ENCODE data around the gene GINS2. TPM values are rescaled to one million over a fixed set of nuclear protein-coding genes. Genes with fewer than 3 reads are reported as not detected.

The GINS2 gene
- polyA plus RNA-seq, 3 donors = 17.2 to 20.9 (median 20.2) TPM

DNA sequence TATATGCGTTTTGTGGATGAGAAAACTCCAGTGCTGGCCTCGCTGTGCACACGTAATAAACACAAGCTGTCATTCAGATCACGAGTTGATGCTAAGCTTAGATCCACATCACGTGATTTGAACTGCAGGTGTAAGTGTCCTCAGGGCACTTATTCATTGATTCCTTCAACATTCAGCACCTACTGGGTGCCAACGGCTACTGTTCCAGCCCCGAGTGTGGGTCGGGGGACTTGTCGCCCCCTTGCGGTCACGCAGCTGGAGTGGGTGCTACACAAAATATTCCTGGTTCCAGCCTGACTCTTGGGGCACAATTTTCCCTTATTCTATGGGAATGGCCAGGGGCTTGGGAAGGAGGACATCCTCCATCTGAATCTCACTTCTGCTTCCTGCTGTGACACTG is 29.9 kb upstream of the GINS2 start:
- DNase-seq = no peak

DNA sequence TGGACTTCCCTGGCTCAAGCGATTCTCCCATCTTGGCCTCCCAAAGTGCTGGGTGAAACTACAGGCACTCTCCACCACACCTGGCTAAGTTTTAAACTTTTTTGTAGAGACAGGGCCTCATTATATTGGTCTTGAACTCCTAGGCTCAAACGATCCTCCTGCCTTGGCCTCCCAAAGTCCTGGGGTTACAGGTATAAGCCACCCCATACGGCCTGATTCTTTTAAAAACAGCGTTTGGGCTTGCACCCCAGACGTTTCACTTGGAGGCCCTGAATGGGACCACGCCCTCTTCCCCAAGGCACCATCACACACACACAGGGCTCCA is 29.4 kb upstream of the GINS2 start:
- no peak for DNase-seq

DNA sequence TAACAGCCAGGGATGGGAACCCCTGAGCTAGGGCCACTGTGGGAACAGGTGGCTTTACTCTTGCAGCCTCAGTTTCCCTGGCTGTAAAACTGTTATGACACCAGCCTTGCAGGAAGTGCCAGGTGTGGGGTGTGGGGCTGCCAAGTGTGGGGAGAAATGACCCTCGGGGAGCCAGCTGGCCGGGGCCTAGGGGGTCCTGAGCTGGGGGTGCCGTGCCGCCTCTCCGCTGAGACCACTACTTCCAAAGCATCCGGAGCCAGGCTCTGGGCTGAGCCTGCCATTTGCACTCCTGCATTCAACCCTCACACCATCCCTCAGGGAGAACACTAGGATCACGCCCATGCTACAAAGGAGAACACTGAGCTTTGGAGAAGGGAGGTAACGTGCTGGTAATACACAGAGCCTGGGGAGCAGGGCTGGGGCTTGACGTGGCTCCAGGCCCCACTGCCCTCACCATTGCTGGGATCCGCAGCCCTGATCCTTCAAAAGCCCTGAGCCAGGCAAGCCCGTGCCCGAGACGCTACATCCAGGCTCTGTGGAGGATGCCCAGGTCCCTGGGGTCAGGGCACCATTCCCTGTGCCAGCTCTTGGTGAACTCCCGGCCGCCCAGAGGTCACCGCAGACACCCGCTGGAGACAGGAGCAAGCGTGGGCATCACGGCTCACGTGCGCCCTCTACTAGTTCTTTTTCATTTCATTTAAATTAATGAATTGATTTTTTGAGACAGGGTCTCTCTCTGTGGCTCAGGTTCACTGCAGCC is 28.8 kb upstream of the GINS2 start:
- DNase-seq = peak; percentile 61

DNA sequence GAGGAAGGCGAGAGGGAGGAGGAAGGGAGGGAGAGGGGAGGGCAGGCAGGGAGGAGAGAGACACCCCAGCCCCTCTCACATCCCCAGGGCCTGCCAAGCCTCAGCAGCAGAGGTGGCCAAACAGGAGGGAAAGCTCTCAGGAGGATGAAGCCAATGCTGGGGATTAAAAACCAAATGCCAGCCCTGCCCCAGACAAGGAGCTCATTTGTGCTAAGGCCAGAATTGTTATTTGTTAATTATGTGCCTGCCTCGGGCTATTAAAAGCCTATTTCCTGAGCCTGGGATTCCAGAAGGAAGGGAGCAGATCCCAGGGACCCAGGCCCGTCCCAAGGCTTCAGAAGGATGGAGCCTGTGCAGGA is 27.9 kb upstream of the GINS2 start:
- no peak for DNase-seq

DNA sequence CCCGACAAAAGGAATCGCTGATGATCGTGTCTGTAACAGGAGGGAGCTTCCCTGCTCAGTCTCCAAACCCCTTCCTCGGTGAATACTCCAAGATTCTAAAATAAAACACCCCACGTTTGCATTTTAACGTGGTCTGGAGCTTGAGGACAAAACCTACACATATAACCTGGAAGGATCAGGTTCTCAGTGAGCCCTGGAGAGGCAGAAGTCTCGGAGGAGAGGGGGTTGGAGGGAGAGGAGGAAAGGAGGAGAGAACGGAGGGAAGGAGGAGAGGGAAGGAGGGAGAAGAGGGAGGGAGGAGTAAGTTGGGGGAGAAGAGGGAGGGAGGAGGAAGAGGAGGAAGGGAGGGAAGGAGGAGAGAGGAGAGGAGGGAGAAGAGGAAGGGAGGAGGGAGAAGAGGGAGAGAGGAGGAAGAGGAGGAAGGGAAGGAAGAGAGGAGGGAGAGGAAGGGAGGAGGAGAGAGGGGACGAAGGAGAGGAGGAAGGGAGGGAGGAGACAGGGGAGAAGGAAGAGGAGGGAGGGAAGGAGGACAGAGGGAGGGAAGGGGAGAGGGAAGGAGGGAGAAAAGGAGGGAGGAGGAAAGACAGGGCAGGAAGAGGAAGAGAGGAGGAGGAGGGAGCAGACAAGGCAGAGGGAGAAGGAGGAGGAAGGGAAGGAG is 27.4 kb upstream of the GINS2 start:
- DNase-seq = no peak

DNA sequence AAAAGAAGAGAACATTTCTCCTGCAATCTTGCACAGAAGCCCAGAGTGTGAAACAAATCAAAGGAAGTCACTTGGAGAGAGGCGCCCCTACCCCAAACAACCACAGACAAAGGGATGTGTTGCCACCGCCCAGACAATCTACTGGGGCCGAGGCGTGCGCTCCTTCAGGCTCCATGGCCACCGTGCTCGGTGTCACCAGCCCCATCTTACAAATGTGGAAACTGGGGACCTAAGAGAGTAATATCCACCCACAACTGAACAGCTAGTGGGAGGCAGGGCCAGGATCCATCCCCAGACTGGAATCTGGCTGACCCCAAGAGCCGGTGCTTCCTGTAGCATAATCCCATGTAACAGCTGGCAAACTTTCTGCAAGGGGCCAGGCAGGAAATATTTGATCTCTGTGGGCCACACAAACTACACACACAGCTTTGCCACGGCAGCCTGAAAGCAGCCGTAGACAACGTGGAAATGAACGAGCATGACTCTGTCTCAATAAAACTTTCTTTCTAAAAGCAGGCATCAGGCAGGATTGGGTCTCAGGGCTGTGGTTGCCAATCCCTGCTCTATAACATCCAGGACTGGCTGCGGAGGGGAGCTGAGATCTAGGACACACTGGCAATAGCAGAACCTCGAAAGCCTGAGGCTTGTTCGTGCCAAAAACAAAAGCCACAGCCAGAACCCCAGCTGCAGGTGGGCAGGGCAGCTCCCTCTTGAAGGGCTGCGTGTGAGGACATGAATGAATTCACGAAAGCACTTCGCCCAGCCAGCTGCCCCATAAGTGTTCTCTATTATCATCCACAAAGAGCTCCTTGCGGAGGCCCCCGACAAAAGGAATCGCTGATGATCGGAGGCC is 26.6 kb upstream of the GINS2 start:
- DNase-seq = no peak

DNA sequence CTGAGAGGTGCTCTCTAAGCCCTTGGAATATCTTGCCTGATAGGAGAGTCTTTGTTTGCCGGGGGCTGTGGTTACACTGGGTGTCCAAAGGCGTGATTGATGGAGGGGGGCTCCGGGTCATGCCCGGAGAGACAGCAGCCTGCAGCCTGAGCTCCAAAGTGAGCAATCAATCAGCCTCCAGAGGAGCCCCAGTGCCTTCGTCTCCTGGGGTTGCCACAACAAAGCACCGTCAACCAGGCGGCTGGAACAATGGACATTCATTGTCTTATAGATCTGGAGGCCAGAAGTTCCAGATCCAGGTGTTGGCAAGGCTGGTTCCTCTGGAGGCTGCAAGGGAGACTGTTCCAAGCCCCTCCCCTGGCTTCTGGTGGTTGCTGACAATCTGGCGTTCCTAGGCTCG is 24.0 kb upstream of the GINS2 start:
- no peak for DNase-seq

DNA sequence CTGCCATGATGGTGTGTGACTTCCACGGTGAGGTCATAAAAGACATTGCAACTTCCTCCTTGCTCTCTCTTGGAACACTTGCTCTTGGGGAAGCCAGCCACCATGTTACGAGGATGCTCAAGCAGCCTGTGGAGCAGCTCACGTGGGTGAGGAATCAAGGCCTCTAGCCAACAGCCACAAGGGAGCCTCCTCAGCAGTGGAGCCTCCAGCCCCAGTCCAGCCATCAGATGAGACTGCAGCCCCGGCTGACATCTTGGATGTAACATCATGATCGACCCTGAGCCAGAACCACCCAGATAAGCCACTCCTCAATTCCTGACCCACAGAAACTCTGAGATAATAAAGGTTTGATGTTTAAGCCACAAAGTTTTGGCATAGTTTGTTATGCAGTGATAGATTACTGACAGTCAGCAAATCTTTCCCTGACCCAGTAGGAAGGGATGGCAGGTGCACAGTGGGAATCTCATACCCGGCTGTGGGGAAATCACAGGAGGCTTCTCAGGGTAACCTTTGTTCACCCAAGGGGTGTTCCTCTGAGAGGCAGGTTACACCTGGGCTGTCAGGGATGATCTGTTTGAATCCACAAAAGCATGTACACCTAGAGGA is 23.3 kb upstream of the GINS2 start:
- DNase-seq = no peak

DNA sequence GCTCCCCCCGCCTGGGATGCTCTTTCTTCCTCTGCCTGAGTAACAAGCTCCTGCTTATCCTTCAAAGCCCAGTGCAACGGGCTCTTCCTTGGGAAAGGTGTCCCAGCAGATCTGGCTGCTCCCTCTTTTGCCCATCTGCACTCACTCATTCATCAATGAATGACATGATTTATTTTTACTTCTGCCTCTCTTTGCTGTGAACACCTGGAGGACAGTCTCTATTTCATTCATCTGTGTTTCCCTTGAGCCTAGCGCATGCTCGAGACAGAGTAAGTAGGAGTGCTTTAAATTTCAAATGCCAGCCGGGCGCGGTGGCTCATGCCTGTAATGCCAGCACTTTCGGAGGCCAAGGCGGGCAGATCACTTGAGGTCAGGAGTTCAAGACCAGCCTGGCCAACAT is 22.0 kb upstream of the GINS2 start:
- no peak for DNase-seq

DNA sequence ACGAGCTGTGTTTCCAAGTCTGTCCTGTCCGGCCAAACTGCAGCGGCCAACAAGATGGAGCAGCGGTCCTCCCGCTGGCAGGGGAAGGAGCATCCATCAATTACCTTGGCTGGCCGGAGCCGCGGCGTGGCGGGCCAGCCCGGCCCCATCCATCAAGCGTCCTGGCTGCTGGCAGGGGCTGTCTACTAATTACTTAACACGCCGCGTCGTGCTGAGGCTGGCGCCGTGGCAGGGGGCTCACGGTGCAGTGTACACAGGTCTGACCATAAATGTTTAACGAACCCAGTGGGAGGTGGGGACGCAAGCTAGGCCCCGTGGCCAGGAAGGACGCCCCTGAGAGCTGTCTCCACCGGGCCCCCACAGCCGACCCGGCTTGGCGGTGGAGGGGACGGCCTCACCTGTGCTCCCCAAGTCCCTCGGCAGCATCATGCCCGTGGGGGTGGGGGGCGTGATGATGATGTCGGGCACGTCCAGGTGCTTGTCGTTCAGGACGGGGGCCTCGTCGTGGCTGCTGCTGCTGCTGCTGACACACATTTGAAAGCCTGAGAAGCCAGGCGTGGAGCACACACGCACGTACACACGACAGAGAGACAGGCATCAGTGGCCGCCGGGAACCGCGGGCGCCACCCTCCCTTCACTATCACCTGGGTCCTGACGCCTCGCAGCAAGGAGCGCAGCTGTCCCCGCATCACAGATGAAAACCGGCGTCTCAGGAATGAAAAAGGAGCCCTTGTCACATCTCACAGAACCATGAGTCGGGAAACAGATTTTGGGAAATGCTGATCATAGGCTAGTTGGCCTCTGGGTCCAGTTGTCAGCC is 21.2 kb upstream of the GINS2 start:
- no peak for DNase-seq

DNA sequence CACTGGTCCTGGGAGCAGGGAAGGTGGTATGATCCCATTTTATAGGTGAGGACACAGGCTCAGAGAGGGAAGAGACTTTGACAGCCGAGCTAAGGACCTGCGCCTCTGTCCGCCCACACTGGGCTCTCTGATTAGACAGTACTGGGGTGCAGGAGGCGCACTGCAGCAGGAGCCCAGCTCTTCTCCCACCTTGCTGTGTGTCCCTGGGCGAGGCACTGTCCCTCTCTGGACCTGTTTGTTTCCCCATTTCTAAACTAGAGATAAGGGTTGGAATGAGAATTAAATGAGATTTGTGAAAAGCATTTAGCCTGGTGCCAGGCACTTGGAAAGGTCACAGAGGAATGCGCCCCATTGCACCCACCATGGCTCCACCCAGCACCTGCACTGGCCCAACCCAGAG is 19.6 kb upstream of the GINS2 start:
- DNase-seq = no peak

DNA sequence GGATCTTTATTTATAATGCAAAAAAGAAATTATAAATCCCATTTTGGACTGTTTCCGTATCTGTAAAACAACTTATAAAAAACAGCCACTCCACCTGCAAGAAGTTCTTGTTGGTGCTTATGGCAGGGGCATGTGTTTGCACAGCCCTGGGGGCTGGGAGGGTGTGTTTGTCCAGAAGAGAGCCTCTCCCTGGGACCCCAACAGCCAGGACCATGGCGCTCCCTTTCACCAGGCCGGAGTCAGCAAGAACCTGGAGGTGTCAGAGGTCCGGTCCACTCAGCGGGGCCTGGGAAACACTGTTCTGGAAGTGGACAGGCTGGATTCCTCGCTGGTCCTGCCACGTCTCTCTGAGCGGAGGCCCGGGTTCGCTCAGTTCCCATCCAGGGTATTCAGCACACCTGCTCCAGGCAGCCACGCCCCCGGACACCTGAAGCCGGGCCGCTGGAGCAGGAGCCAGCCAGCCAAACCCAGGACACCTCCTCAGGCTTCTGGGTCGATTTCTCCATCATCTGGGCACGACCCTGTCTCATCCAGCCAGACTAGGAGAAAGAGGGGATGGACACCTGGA is 18.9 kb upstream of the GINS2 start:
- no peak for DNase-seq

DNA sequence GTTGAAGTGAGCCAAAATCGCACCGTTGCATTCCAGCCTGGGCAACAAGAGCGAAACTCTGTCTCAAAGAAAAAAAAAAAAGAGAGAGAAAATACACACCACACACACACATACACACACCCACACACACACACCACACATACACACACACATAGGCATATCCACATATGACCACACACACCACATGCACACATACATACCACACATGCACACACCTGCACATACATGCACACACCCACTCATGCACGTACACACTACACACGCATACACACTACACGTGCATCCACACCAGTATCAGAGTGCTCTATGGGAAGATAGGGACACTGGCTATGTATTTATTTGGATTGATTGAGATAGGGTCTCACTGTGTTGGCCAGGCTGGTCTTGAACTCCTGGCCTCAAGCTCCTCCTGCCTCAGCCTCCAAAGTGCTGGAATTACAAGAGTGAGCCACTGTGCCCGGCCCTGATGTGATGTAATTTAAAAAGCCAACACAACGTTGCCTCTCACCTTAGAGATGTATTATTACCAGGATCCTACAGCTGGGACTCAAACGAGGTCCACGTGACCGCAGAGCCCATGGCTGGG is 17.8 kb upstream of the GINS2 start:
- no peak for DNase-seq

DNA sequence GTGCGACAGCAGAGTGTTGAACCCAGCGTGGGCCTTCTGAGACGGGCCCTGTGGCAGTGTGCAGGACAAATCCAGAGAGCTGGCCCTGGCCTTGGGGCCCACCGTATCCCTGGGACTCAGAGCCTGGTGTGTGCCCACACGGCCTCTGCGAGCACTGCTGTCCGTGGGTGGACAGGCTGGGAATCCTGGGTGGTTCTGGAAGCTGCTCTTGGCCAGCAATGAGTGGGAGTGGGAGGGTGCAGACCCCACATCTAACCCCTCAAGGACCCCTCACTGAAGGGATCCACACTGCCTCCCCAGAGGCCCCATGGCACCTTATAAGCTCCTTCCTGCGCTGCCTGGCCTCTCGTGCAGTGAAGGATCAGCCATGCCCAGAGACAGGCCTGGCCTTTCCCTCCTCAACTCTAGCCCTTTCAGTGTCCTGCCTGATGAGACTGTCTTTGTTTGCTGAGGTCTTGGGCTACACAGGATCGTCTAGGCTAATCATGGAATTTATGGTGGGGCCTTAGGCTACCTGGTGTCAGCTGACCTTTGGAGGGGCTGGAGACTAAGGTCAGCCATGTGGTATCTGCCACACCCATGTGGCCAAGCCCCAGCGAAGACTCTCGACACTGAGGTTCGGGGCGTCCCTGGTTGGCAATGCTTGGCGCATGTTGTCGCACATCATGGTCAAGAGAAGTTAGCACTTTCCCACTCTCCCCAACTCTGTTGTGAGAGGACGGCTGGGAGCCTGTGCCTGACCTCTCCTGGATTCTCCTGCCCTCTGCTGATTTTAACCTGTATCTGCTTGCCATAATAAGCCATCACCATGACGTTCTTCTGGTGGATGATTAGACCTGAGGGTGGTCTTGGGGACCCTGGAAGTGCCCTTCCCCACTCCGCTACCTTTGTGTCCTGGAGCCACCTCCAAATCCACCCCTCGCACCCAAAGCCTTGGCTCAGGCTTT is 16.4 kb upstream of the GINS2 start:
- DNase-seq = no peak

DNA sequence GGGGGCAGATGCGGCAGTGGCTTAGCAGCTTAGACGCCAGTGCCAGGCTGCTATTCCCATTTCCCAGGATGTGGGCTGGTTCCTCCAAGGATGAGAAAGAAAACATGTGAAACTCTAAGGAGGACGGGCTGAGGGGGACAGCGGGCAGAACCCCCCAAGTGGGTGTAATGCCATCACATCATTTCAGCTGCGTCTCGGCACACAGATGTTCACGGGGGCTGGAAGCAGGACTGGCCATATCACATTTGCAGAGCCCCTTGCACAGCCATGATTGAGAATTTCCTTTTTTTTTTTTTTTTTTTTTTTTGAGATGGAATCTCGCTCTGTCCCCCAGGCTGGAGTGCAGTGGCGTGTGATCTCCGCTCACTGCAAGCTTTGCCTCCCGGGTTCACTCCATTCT is 15.3 kb upstream of the GINS2 start:
- DNase-seq = no peak

DNA sequence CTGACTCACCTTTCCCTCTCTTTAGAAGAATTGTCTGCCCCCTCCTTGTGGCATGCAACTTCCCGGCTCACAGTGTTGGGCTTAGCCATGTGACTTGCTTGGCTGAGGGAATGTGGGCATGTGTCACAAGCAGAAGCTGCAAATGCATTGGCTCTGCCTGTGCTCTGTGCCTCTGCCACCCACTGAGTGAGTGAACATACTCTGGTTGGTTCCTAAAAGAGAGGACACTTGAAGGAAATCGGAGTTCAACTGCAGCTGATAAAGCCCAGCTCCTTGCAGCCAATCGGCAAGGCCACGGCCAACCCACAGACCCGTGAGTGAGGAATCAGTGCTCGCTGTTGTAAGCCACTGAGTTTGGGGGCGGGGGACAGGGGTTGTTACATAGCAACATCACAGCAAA is 10.9 kb upstream of the GINS2 start:
- no peak for DNase-seq

DNA sequence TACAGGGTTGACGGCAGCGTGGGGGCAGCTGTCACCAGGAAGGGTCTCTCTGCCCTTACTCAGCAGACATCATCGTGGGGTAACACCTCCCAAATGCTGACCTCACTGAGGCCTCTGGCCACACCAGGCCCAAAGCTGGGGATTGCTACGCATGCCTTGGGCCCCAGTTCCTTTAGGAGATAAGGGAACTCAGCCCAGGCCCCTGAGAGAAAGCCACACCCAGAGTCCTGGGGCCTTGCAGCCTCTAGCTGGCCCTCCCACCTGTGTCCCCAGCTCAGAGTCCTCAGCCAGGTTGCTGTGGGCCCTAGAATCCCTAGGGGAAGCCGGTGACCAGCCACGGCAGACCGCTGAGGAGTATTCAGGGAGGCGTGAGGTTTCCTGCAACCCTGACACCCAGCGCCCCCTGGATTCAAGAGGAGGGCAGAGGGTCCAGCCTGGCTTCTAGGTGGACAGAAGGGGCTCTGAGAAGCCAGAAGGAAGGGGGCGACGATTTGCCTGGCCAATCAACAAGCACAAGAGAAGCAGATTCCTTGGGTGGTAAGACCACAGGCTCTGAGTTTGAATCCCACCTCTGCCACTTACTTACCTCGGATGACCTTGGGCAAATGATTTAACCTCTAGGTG is 10.3 kb upstream of the GINS2 start:
- no peak for DNase-seq

DNA sequence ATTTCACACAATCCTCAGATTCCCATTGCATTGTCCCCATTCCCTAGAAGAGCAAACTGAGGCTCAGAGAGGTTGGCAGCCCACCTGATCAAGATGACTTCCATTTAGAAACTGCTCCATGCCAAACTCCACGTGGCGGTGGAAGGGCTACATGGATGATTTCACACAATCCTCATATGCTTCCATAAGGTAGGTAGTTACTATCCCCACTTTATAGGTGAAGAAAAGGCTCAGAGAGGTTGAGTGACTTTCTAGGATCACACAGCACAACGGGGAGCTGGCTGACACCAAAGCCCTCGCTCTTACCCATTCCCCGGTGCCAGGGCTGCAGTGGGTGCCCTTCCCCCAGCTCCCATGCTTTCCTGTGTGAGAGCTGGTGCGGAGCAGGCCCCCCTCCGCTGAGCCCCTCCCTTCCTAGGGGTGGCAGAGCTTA is 9.7 kb upstream of the GINS2 start:
- DNase-seq = no peak

DNA sequence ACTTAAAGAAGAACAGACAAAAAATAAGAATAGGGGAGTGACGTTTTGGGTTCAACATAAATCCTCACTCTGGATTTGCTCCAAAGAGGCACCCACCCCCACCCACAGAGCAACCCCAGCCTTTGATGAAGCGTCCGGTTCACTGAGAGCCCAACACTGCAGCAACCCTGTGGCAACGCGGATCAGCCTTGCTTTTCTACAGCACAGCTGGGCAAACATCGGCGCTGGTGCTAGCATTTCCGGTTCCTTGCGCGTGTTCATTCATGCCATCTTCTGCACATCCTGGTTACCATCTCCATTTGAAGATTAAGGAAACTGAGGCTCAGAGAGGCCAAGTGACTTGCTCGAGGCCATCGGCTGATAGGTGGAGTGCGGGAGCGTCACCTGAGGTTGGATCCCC is 8.7 kb upstream of the GINS2 start:
- DNase-seq = no peak

All from renal pelvis (tissue), 4 donors.